DND-41 (cell line): Measurements from ENCODE around the gene TRMO.

Experiments used
- ATAC-seq: fragments of 200-7000 bp; cut with Tn5 transposase; 3 replicates; pipeline ENCODE4 v1.9.1; 2021; ENCODE audit warnings: low read depth; ENCODE audit not compliant: insufficient read depth
- DNase-seq: peaks from one replicate; pipeline ENCODE4 v3.0.0-alpha.2; 2020
- H2AFZ ChIP-seq: 2 replicates; pipeline ENCODE4 v1.6.0; 2012; ENCODE audit warnings: low read depth, low read length
- H3K27ac ChIP-seq: 2 replicates; pipeline ENCODE4 v1.5.1; 2012; ENCODE audit warnings: low read length, inconsistent platforms
- H3K27me3 ChIP-seq: fragments of 200-600 bp; sonication (generic); 2 replicates; pipeline ENCODE4 v1.6.0; 2012; ENCODE audit warnings: low read length, mild to moderate bottlenecking, inconsistent platforms; ENCODE audit not compliant: insufficient read depth, poor library complexity
- H3K36me3 ChIP-seq: 2 replicates; pipeline ENCODE4 v1.5.1; 2012; ENCODE audit warnings: low read length, inconsistent platforms; ENCODE audit not compliant: insufficient read depth
- H3K4me1 ChIP-seq: 2 replicates; pipeline ENCODE4 v1.5.1; 2012; ENCODE audit warnings: mild to moderate bottlenecking, low read length; ENCODE audit not compliant: insufficient read depth
- H3K4me2 ChIP-seq: 2 replicates; pipeline ENCODE4 v1.6.0; 2012; ENCODE audit warnings: mild to moderate bottlenecking, moderate library complexity, low read length, inconsistent platforms; ENCODE audit not compliant: insufficient read depth
- H3K4me3 ChIP-seq, 2 experiments: fragments of 200-600 bp in 1 of 2; shearing (Covaris generic) in 1 of 2; 2 replicates each; pipeline ENCODE4 v1.5.1; 2012 to 2016; ENCODE audit warnings: inconsistent platforms in 2 of 2, low read length in 2 of 2, mild to moderate bottlenecking in 2 of 2, low read depth in 1 of 2, moderate library complexity in 1 of 2
- H3K79me2 ChIP-seq: 2 replicates; pipeline ENCODE4 v1.6.0; 2012; ENCODE audit warnings: low read length, inconsistent platforms; ENCODE audit not compliant: insufficient read depth
- H3K9ac ChIP-seq: 2 replicates; pipeline ENCODE4 v1.6.0; 2012; ENCODE audit warnings: low read depth, mild to moderate bottlenecking, inconsistent platforms, low read length, moderate library complexity
- H3K9me3 ChIP-seq: 2 replicates; pipeline ENCODE4 v1.5.1; 2012; ENCODE audit warnings: low read length, moderate library complexity, mild to moderate bottlenecking, inconsistent platforms; ENCODE audit not compliant: insufficient read depth, severe bottlenecking
- H4K20me1 ChIP-seq: 2 replicates; pipeline ENCODE4 v1.6.0; 2012; ENCODE audit warnings: low read length; ENCODE audit not compliant: insufficient read depth
- EZH2 ChIP-seq: IDR thresholded peaks from 3 replicates; pipeline ENCODE4 v1.6.1; 2012; ENCODE audit warnings: borderline replicate concordance, low read depth, mild to moderate bottlenecking, moderate library complexity, low read length, inconsistent platforms; ENCODE audit not compliant: severe bottlenecking
- TF ChIP-seq, protein P1 (sequence below): IDR thresholded peaks from 2 replicates; pipeline ENCODE4 v1.5.1; 2012; ENCODE audit warnings: borderline replicate concordance, low read length, moderate library complexity, mild to moderate bottlenecking; ENCODE audit not compliant: poor library complexity, severe bottlenecking; ENCODE audit errors: extremely low read depth

TRMO gene

DNA sequence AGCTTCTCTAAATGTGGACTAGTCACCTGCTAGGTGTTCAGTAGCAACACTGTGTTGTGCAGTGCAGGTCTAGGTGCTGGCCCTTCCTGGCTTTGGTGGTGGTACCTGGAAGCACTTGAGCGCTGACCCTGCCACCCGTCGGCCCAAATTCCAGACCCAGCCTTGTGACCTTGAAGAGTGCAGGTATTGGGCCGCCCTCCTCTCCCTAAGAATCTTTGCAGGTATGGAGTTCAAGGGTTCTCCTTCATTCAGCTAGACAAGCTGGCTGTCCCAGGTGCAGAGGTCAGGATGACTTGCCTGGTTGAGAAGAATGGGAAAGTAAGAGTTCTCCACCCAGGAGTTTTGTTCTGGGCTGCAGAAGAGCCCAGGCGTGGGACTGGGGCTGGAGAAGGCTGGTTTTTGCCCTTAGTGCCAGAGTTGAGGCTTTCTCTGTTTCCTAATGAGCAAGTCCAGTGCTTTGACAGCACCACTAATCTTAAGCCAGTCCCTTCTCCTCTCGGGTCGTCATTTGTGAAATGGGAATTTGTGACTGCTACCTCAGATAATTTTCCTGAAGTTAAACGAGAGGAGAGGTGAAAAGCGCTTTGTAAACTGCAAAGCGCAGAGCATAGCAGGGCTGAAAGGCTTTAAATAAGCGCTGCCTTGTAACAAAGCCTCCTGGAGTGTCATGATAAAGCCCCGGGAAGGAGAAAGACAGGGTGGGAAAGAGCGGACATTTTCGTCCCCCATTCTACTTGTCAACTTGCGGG, 65.3 kb downstream of the TRMO start:
- DNase-seq: no peak
- Histone ChIP-seq H4K20me1 (no peaks in the 10 kb centered on the region), H3K4me2 (no peak overlapping the region), H3K9ac (no peak overlapping the region), H3K9me3 (no peaks in the 10 kb centered on the region), H3K4me3 (no peak overlapping the region), H3K27me3 (peaks cover 5% of the 10 kb centered on the region), H3K27ac (no peak overlapping the region), H3K79me2 (no peaks in the 10 kb centered on the region), H2AFZ (no peak overlapping the region), H3K36me3 (no peaks in the 10 kb centered on the region), H3K4me1 (no peaks in the 10 kb centered on the region)
- TF ChIP-seq, protein P1, sequence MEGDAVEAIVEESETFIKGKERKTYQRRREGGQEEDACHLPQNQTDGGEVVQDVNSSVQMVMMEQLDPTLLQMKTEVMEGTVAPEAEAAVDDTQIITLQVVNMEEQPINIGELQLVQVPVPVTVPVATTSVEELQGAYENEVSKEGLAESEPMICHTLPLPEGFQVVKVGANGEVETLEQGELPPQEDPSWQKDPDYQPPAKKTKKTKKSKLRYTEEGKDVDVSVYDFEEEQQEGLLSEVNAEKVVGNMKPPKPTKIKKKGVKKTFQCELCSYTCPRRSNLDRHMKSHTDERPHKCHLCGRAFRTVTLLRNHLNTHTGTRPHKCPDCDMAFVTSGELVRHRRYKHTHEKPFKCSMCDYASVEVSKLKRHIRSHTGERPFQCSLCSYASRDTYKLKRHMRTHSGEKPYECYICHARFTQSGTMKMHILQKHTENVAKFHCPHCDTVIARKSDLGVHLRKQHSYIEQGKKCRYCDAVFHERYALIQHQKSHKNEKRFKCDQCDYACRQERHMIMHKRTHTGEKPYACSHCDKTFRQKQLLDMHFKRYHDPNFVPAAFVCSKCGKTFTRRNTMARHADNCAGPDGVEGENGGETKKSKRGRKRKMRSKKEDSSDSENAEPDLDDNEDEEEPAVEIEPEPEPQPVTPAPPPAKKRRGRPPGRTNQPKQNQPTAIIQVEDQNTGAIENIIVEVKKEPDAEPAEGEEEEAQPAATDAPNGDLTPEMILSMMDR: no peak
- no peak for TF ChIP-seq EZH2
- ATAC-seq: no peak

DNA sequence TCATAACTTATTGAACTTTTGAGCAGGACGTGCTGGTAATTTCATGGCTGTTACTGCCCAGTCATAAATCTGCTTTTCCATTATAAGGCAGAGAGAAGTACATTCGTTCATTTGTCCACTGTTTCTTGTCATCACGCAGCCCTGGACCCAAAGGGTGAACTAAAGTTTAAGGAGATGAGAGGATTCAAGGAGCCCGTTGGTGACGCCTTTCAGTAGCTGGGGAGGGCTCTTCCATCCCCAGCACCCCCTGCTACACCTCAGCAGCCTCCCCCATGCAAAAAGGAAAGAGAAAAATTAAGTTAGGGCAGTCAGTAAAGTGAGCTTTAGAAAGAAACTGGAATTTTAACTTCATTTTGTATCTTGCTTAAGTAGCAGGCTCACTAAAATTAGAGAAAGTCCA, 66.4 kb downstream of the TRMO start:
- H4K20me1 ChIP-seq: no peaks in the 10 kb centered on the region
- no peaks in the 10 kb centered on the region for H3K79me2 ChIP-seq
- no peak overlapping the region for H2AFZ ChIP-seq
- peaks cover 5% of the 10 kb centered on the region for H3K27me3 ChIP-seq
- no peak overlapping the region for H3K4me3 ChIP-seq
- no peak overlapping the region for H3K9ac ChIP-seq
- no peaks in the 10 kb centered on the region for H3K36me3 ChIP-seq
- H3K4me1 ChIP-seq: no peaks in the 10 kb centered on the region
- no peak for ATAC-seq
- H3K27ac ChIP-seq: no peak overlapping the region
- no peaks in the 10 kb centered on the region for H3K9me3 ChIP-seq
- no peak overlapping the region for H3K4me2 ChIP-seq
- TF ChIP-seq, protein P1: no peak
- no peak for TF ChIP-seq EZH2
- DNase-seq: no peak

DNA sequence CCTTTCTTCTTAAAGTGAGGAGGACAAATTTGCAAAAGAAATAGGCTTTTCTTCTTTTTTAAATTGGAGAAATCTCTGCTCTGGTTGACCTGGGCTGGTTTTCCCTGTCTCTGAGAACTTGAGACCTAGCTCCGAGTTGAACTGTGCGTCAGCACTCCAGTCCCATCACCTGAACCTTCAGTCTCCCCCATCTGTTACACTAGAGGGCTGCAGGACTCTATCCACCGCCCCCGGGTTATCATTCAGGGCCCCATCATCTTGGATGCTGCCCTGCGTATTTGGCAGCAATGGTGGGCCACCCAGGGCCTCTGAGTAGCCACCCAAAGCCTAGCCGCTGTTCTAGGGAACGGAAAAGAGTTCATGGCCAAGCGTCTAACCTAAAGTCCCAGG, 66.8 kb downstream of the TRMO start:
- TF ChIP-seq, protein P1: no peak
- TF ChIP-seq EZH2: no peak
- DNase-seq (no peak), ATAC-seq (no peak)
- Histone ChIP-seq H3K4me1 (no peaks in the 10 kb centered on the region), H3K27me3 (peaks cover 5% of the 10 kb centered on the region), H3K36me3 (no peaks in the 10 kb centered on the region), H4K20me1 (no peaks in the 10 kb centered on the region), H3K4me3 (no peak overlapping the region), H3K27ac (no peak overlapping the region), H3K4me2 (no peak overlapping the region), H3K9me3 (no peaks in the 10 kb centered on the region), H3K79me2 (no peaks in the 10 kb centered on the region), H3K9ac (no peak overlapping the region), H2AFZ (no peak overlapping the region)
